Limb (tissue), 2 donors: Measurements from ENCODE around the gene GABRQ.
A peak's percentile ranks its signal among the peaks of the same experiment; 100 is the strongest.

Experiments
- DNase-seq, 2 donors: peaks; one replicate each; pipeline ENCODE4 v3.0.0-alpha.2; 2016; ENCODE audit errors: extremely low spot score in 2 of 2

Gene GABRQ

GRCh38 chrX:152637649-152638442, at the start of gene GABRQ:
GABRQ (plus strand) TSS chrX:152637895; CDS start chrX:152638203, 308 bp downstream.
- peak; percentile 55 to 83 for DNase-seq

- no peak for DNase-seq
Observed at GRCh38 chrX:152588206-152588605, 49.5 kb upstream of the GABRQ start.

- DNase-seq, result peak in 1 of 2 donors; percentile 31
Observed at GRCh38 chrX:152600853-152601633, 36.7 kb upstream of the GABRQ start.

- DNase-seq, result no peak
Observed at GRCh38 chrX:152601848-152602616, 35.7 kb upstream of the GABRQ start.

- DNase-seq, result no peak
Observed at GRCh38 chrX:152614791-152615190, 22.9 kb upstream of the GABRQ start.

- DNase-seq, result no peak
Observed at GRCh38 chrX:152619897-152620296, 17.8 kb upstream of the GABRQ start.

- peak; percentile 20 to 75 for DNase-seq
Observed at GRCh38 chrX:152632445-152633097, 5.1 kb upstream of the GABRQ start.

GRCh38 chrX:152635941-152636340, 1.8 kb upstream of the GABRQ start:
- DNase-seq, result peak; percentile 60 to 67

- peak in 1 of 2 donors; percentile 29 for DNase-seq
Observed at GRCh38 chrX:152638443-152638904, 779 bp downstream of the GABRQ start.

GRCh38 chrX:152639426-152639825, 1.7 kb downstream of the GABRQ start:
- no peak for DNase-seq

GRCh38 chrX:152640034-152640818, 2.5 kb downstream of the GABRQ start:
- no peak for DNase-seq

- DNase-seq, result no peak
Observed at GRCh38 chrX:152641256-152641875, 3.7 kb downstream of the GABRQ start.

- peak in 1 of 2 donors; percentile 30 for DNase-seq
Observed at GRCh38 chrX:152641996-152642395, 4.3 kb downstream of the GABRQ start.

- DNase-seq, result peak; percentile 1 to 30
Observed at GRCh38 chrX:152642931-152643564, 5.4 kb downstream of the GABRQ start.

GRCh38 chrX:152646961-152647360, 9.3 kb downstream of the GABRQ start:
- DNase-seq, result no peak

GRCh38 chrX:152647978-152648377, 10.3 kb downstream of the GABRQ start:
- no peak for DNase-seq

- DNase-seq, result no peak
Observed at GRCh38 chrX:152652060-152652459, 14.4 kb downstream of the GABRQ start.

- no peak for DNase-seq
Observed at GRCh38 chrX:152652467-152652866, 14.8 kb downstream of the GABRQ start.

- no peak for DNase-seq
Observed at GRCh38 chrX:152656087-152656486, 18.4 kb downstream of the GABRQ start.
